GM19468 (cell line): ENCODE measurements around the gene HIPK2.

Source experiments
- ATAC-seq: cut with Tn5 transposase; IDR thresholded peaks from one replicate; pipeline ENCODE4 v1.9.1; 2021; ENCODE audit warnings: mild to moderate bottlenecking, moderate library complexity, moderate number of reproducible peaks; ENCODE audit not compliant: unreplicated experiment; ENCODE audit errors: extremely low read depth

The HIPK2 gene

DNA sequence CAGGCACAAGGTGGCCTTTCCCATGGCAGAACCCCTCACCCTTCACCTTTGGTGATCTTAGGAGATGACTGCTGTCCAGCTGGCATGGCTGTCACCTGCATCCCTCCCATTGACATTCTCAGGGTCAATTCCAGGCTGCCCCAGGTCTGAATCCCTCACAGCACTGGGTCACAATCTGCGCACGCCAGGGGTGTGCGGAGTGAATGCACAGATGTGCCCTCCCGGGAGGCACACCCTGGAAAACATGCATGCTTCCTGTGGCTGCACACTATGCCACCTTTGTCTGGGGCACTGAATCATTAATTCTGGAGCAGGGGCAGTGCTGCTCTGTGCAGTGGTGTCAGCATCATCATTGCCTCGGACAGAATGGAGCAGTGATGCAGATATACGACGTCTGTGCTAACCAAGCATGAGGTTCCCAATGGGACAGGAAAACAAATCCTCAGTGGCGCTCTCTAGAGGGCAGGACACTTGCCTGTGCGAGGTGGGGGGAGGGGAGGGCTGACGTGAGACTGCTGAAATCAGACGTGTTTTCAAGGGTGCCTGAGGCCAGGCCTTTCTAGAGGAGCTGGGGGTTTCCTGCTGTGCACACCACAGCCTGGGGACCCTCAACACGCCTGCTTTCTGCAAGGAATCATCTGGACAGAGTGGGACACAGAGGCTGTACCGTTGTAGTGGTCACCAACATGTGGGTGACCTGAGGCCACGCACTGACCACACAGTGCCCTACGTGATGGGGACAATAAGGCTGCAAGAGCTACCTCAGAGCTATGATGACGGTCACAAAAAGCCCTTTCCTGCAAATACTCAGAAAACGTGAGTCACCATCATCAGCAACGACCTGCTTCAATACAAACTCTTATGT is 77.9 kb downstream of the HIPK2 start:
- no peak for ATAC-seq

DNA sequence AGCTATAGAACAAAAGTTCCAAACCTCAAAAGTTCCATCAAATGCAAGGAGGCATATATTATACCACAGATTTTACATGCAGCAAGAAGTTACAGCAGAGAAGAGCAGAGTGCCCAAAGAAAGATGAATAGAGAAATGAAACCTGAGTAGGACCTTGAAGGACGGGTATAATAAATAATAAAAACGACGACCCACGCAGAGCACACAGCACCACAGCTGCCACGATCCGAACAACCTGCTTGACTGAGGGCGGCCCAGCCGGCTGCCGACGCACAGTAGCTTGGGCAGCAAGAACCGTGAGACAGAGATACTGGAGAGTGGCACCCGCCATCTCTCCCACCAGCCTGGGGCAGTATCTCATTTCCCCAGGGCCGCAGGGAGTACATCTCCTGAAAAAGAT is 79.0 kb downstream of the HIPK2 start:
- ATAC-seq: no peak

GRCh38 chr7:139698278-139698677 is 79.5 kb downstream of the HIPK2 start:
- ATAC-seq: no peak

DNA sequence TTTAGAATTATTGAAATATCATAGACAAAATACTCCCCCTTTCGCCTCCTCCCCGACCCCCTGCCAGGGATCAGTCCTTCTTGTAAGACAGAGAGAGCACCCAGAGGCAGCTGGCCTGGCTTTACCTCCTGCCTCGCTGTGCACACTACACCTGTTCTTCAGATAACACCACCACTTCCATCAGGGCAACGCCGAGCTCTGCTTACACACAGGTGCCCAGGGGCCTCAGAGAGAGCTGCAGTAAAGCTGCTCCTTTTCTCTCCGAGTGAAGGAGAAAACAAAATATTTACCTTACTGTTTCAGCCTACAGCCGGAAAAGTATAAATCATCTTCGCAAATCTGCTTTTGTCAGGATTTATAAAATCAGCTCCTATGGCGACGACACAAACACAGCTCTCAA is 80.7 kb downstream of the HIPK2 start:
- no peak for ATAC-seq

DNA sequence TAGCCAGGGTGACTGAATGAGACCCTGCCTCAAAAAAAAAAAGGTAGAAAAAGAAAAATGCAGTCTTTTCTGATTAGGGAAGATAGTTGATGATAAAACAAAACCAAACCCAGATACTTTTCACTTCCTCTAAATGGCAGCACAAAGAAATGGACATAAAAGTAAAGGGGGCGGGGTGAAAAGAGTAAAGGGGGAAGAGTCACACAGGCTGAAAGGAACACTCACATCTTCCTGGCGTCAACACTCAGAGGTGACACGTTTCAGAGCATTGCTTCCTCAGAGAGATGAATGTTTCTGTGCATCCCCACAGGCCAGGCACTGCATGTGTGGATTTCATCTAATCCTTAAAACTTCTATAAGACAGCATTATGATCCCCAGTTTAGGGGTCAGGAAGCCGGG is 81.2 kb downstream of the HIPK2 start:
- no peak for ATAC-seq

DNA sequence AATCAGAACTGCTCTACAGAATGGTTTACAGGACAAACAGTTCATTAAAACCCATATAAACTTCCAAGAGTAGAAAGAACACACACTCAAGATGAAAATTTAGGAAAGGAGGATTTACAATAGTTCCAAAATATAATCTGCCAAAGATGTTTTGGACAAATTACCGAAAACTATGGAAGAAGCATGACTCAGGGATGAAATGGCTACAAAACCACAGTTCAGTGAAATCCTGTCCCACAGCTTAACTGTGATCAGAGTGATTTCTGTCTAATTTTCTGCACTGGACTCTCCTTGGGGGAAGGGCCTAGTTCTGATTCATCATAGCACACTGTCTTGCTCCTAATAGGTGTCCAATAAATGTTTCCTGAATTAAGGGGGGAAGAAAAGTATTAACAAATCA is 82.2 kb downstream of the HIPK2 start:
- ATAC-seq: no peak

- ATAC-seq: no peak
Measured at GRCh38 chr7:139695051-139695450, 82.7 kb downstream of the HIPK2 start.

DNA sequence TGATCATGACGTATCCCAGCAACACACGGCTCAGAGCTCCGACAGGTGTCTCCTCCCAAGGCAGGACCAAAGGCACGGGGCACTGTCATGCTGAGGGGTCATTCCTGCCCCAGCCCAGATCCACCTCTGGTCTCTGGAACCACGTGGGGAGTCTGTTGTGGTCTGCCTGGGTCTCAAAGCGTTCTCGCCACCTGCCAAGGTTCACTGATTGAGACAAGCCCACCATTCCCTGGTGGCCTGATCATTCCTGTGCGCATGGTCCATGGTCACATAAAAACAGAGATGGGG is 83.5 kb downstream of the HIPK2 start:
- no peak for ATAC-seq

- ATAC-seq: no peak
Measured at GRCh38 chr7:139693651-139694388, 84.0 kb downstream of the HIPK2 start.

DNA sequence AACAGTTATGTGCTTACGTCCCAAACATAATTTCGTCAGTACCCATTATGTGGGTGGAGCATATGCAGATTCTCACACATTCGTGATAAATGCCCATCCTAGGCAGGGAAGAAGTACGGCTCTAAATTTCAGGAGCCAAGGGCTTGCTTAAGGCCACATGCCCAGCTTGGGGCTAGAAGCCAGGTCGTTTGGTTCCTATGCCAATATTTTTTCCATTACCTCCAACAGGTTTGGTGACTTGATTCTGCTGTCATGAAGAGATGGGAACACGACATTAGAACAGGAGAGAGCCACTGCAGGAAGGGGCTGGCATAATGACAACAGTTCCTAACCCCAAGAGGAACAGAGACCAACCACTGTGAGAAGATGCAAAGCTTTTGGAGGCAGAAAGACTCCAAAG is 85.1 kb downstream of the HIPK2 start:
- no peak for ATAC-seq

- no peak for ATAC-seq
Measured at GRCh38 chr7:139691253-139691781, 86.5 kb downstream of the HIPK2 start.

- ATAC-seq: no peak
Measured at GRCh38 chr7:139687980-139688632, 89.7 kb downstream of the HIPK2 start.

DNA sequence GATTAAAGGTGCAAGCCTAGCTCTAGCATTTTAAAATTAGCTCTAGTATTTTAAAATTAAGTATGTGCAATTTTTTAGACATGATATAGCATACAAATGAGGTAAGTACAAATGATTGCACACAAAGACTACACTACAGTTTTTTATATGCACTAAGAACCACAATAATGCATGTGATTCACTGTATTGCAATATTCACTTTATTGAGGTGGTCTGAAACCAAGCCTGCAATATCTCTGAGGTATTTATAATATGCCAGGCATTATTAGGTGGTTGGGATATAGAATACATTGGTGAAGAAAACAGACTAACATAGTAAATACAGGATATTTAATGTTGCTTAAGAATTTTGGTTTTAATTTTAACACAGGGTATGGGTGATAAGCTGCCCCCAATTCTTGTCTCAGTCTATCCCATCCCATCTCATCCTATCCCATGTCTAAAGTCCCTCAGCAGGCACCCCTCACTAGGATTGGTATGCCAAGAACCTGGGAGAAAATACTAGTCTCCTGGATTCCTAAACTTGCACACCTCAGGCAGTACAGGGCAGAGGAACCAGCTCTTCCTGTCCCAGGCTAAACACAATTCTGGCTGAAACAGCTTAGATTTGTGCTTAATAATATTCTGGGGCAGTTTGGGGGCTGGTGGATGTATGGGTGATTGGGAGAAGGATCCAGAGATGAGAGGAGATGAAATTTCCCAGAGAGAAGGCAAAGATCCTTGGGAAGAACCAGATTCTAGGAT is 90.4 kb downstream of the HIPK2 start:
- ATAC-seq: no peak

DNA sequence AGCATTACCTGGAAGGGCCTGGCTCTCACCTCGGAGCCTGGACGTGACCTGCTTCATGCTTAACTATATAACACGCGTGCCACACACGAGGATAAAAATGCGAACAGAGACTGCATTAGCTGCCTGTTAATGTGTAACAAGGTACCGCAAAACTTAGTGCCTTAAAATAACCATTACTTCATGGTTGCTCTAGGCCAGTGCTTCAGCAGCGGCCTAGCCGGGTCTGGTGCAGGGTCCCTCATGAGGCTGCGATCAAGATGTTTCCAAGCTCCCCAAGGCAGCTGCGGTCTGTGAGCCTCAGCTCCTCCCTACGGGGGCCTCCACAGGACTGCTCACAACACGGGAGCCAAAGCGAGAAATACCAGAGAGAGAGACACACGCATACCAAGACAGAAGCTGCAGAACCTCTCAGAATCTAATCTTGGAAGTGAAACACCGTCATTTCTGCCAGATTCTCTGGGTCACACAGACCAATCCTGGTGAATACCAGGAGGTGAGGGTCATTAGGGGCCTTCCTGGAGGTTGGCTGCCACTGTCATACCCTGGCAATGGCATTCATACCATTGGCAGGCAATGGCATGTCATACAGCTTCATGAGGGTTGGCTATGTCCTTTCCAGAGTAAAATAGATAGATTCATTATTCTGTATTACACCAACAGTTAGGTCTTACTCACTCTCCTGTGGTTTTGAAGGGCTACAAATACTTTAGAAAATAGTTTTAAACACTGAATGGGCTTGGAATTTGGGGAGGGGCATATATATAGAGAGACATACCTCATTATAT is 94.5 kb downstream of the HIPK2 start:
- ATAC-seq: no peak

DNA sequence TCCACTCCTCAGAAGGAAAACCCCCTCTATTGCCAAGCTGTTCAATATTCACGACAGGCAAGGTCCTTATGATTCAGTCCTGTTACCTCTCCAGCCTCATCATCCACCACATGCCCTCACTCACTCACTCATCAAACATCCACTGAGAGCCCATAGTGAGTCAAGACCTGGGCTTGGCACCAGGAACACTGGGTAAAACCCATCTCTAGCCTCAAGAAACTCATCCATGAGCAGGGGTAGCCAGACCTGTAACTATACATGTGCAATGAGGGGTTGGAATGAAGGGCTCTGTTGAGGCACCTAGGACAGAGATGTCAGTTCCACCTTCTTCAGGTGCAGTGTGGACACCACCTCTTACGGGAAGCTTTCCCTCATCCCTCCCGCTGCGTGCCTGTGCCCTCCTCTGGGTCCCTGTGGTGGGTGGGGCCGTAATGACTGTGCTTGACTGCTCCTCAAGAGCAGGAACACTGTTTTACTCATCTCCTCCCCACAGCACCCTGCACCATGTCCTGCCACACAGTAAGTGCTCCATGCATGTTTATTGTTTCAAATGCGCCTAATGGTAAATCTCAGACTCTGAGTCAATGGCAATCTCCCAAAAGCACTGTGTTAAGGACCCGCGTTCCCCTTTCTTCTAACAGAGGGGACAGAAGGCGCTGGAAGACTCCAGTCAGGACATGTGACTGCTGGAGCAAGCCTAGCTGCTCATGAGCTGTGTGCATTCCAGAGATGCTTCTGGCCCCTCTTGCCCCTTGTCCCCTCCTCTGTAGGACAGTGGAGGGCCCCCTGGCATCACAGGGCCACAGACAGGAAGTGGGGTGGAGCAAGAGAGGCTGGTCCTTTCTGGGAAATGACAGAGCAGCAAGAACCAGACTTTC is 95.4 kb downstream of the HIPK2 start:
- ATAC-seq: peak; percentile 28

- ATAC-seq: no peak
Measured at GRCh38 chr7:139681812-139682135, 96.0 kb downstream of the HIPK2 start.

- no peak for ATAC-seq
Measured at GRCh38 chr7:139681463-139681755, 96.4 kb downstream of the HIPK2 start.

GRCh38 chr7:139680676-139681462 is 96.9 kb downstream of the HIPK2 start:
- no peak for ATAC-seq
